K562 (cell line): ENCODE results near the gene FGR. TPM values are rescaled to one million over a fixed set of nuclear protein-coding genes. Genes with fewer than 3 reads are reported as not detected.
A peak's percentile ranks its signal among the peaks of the same experiment; 100 is the strongest.

Experiments used
- ATF3 ChIP-seq, 2 experiments: fragments of 450-650 bp in 1 of 2; sonication (generic) in 1 of 2; formaldehyde crosslinking in 1 of 2; IDR thresholded peaks in 1 of 2; conservative IDR thresholded peaks in 1 of 2; 2 replicates each; pipeline versions ENCODE4 v1.6.1 to v1.8.1; 2016 to 2023; ENCODE audit warnings: mild to moderate bottlenecking in 2 of 2, moderate library complexity in 2 of 2, inconsistent platforms in 1 of 2, missing genetic modification reagents in 1 of 2
- BRD9 ChIP-seq: fragments of 450-650 bp; IDR thresholded peaks from 2 replicates; pipeline ENCODE4 v1.6.1; 2018; ENCODE audit warnings: low read depth; ENCODE audit not compliant: partially characterized antibody
- CTCF ChIP-seq, 3 experiments: IDR thresholded peaks in 2 of 3; conservative IDR thresholded peaks in 1 of 3; 2 replicates each; pipeline ENCODE4 v1.5.1; 2011 to 2012; ENCODE audit warnings: low read length in 3 of 3, mild to moderate bottlenecking in 3 of 3, control low read depth in 2 of 3, improper control_type of control experiment in 1 of 3, inconsistent platforms in 1 of 3, low read depth in 1 of 3, mixed read lengths in 1 of 3, moderate library complexity in 1 of 3; ENCODE audit not compliant: insufficient read depth in 2 of 3
- CTCFL ChIP-seq: IDR thresholded peaks from 2 replicates; pipeline ENCODE4 v1.6.1; 2011; ENCODE audit warnings: borderline replicate concordance, low read depth, mild to moderate bottlenecking, moderate library complexity, low read length; ENCODE audit not compliant: insufficient read depth, poor library complexity, severe bottlenecking
- ELF2 ChIP-seq: fragments of 250-450 bp; sonication (Bioruptor Pico); IDR thresholded peaks from 2 replicates; pipeline ENCODE4 v1.5.0; 2021; ENCODE audit warnings: mild to moderate bottlenecking
- ETS1 ChIP-seq: conservative IDR thresholded peaks from 2 replicates; pipeline ENCODE4 v1.6.1; 2011; ENCODE audit warnings: low read depth, mild to moderate bottlenecking, low read length; ENCODE audit not compliant: control insufficient read depth
- HMGN3 ChIP-seq: IDR thresholded peaks from 2 replicates; pipeline ENCODE4 v1.6.1; 2011; ENCODE audit warnings: borderline replicate concordance, low read depth, mild to moderate bottlenecking, mixed read lengths, low read length; ENCODE audit not compliant: insufficient read length; ENCODE audit errors: extremely low read depth
- ILF3 ChIP-seq: fragments of 450-650 bp; IDR thresholded peaks from 2 replicates; pipeline ENCODE4 v1.6.1; 2018; ENCODE audit warnings: antibody characterized with exemption, mild to moderate bottlenecking, moderate library complexity, borderline replicate concordance
- LARP7 ChIP-seq: fragments of 450-650 bp; IDR thresholded peaks from 2 replicates; pipeline ENCODE4 v1.6.1; 2016
- POLR2B ChIP-seq: fragments of 450-650 bp; IDR thresholded peaks from 2 replicates; pipeline ENCODE4 v1.6.1; 2018; ENCODE audit warnings: low read depth; ENCODE audit not compliant: partially characterized antibody
- POLR2G ChIP-seq: fragments of 200-400 bp; formaldehyde crosslinking; IDR thresholded peaks from 2 replicates; pipeline ENCODE4 v1.6.1; 2017; ENCODE audit warnings: low read depth, mild to moderate bottlenecking, antibody characterized with exemption, low read length, moderate library complexity
- PTBP1 ChIP-seq: fragments of 200-400 bp; formaldehyde crosslinking; IDR thresholded peaks from 2 replicates; pipeline ENCODE4 v1.6.1; 2017; ENCODE audit warnings: low read depth, low read length
- SUPT5H ChIP-seq: fragments of 450-650 bp; IDR thresholded peaks from 2 replicates; pipeline ENCODE4 v1.6.1; 2016
- TCF15 ChIP-seq: fragments of 250-450 bp; sonication (Bioruptor Pico); IDR thresholded peaks from 2 replicates; pipeline ENCODE4 v1.8.0; 2022; ENCODE audit warnings: moderate library complexity, mild to moderate bottlenecking, inconsistent platforms
- TOE1 ChIP-seq, 2 experiments: fragments of 450-650 bp in 1 of 2; sonication (generic) in 1 of 2; formaldehyde crosslinking in 1 of 2; IDR thresholded peaks; 2 replicates each; pipeline versions ENCODE4 v1.7.1 to v1.8.0; 2016 to 2022; ENCODE audit warnings: borderline replicate concordance in 2 of 2, mild to moderate bottlenecking in 2 of 2, antibody characterized with exemption in 1 of 2, inconsistent platforms in 1 of 2, low read depth in 1 of 2, missing genetic modification reagents in 1 of 2, moderate library complexity in 1 of 2
- ZFPM2 ChIP-seq: fragments of 250-450 bp; sonication (Bioruptor Pico); IDR thresholded peaks from 2 replicates; pipeline ENCODE4 v1.5.1; 2022; ENCODE audit warnings: mild to moderate bottlenecking
- ZNF431 ChIP-seq: sonication (generic); formaldehyde crosslinking; IDR thresholded peaks from 2 replicates; pipeline ENCODE4 v1.8.0; 2022; ENCODE audit warnings: mild to moderate bottlenecking, missing genetic modification reagents
- ZNF583 ChIP-seq: fragments of 250-450 bp; sonication (Bioruptor Pico); IDR thresholded peaks from 2 replicates; pipeline ENCODE4 v1.4.0; 2020
- polyA plus RNA-seq, 8 experiments: library from polyadenylated mRNA; depleted of rRNA in 4 of 8; stranded (reverse) in 5 of 8; unstranded in 3 of 8; fragments of >200 nt; fragmentation: Nextera tagmentation in 2 of 8; fragmentation: Illumina TruSeq in 1 of 8; extraction: Ambion mirVana in 2 of 8; extraction: Trizol in 1 of 8; gene quantifications; 2 replicates each; pipeline versions ENCODE4 v1.2.1 to v1.2.3, GENCODE V29; 2011 to 2014; ENCODE audit warnings: inconsistent platforms in 1 of 8, missing spikeins in 1 of 8
- total RNA-seq, 7 experiments: library from RNA; depleted of rRNA in 6 of 7; stranded (reverse); fragments of >200 nt in 6 of 7; fragmentation: Illumina TruSeq in 2 of 7; extraction: Trizol in 2 of 7; gene quantifications; 2 replicates each; pipeline versions ENCODE4 v1.2.1 to v1.2.3, GENCODE V29; 2011 to 2021; ENCODE audit warnings: low replicate concordance in 1 of 7

The FGR gene
- total and polyA plus RNA-seq, 9 of the 15 experiments (the other 6 are each of a cell fraction or from before 2014, with no cell fraction given): 0.04 to 0.11 TPM; not detected in 7

- TF ChIP-seq CTCFL (peak; percentile 15), ELF2 (CRISPR knock-in tag) (0 out of 2 replicates have a peak, but pooled peaks have one; percentile 25), HMGN3 (peak; percentile 68), ZFPM2 (CRISPR knock-in tag) (no peak), ATF3 (IDR thresholded peaks at IDR 0.05) (no peak), ATF3 (CRISPR knock-in tag; conservative IDR thresholded peaks at IDR 0.05) (no peak), LARP7 (peak; percentile 76; the same call in 1 of the 2 replicates), TCF15 (no peak), TOE1 (IDR thresholded peaks at IDR 0.05; ENCODE audit: borderline replicate concordance) (no peak), TOE1 (CRISPR knock-in tag; IDR thresholded peaks at IDR 0.05; ENCODE audit: borderline replicate concordance, low read depth) (no peak), CTCF (IDR thresholded peaks at IDR 0.05 in 2 of 3, conservative IDR thresholded peaks at IDR 0.05 in 1 of 3; ENCODE audit: insufficient read depth in 2 of 3, low read depth in 1 of 3, low read length in 3 of 3) (peak in 2 of 3 experiments; percentile 2 to 15; a peak in 1 of 6 replicates), ILF3 (no peak), ZNF431 (CRISPR knock-in tag) (no peak), SUPT5H (peak; percentile 93), ETS1 (peak; percentile 93), POLR2G (peak; percentile 94), PTBP1 (no peak), POLR2B (peak; percentile 82), ZNF583 (CRISPR knock-in tag) (0 out of 2 replicates have a peak, but pooled peaks have one; percentile 19), BRD9 (no peak)
These were observed 31.1 kb downstream of the FGR start, which contains the start of gene AHDC1 (continued) for GRCh38 chr1:27603681-27604578.
